Keratinocyte (primary cell): ENCODE measurements around the gene CUX1. TPM values are rescaled to one million over a fixed set of nuclear protein-coding genes. Genes with fewer than 3 reads are reported as not detected.

Experiments
- DNase-seq: peaks from one replicate; pipeline ENCODE4 v3.0.0-alpha.2; 2011; ENCODE audit warnings: low read depth, missing footprints, low spot score
- FAIRE-seq: peaks from 2 replicates; lab custom pipeline; 2011; peaks lifted over from hg19 to GRCh38; lab: Jason Lieb, UNC
- H2AFZ ChIP-seq: 2 replicates; pipeline ENCODE4 v1.6.0; 2012; ENCODE audit warnings: low read length, control low read depth, inconsistent platforms; ENCODE audit not compliant: control insufficient read depth
- H3K27ac ChIP-seq: 2 replicates; pipeline ENCODE4 v1.5.1; 2011; ENCODE audit warnings: low read length; ENCODE audit not compliant: control insufficient read depth, insufficient read depth
- H3K27me3 ChIP-seq: 3 replicates; pipeline ENCODE4 v1.6.0; 2011; ENCODE audit warnings: low read length; ENCODE audit not compliant: control insufficient read depth, insufficient read depth; ENCODE audit errors: extremely low read depth
- H3K36me3 ChIP-seq, 2 experiments: 2 replicates in 1 of 2; 3 replicates in 1 of 2; pipeline ENCODE4 v1.5.1; 2011; ENCODE audit warnings: low read length in 2 of 2, mild to moderate bottlenecking in 1 of 2; ENCODE audit not compliant: control insufficient read depth in 2 of 2, insufficient read depth in 2 of 2; ENCODE audit errors: extremely low read depth in 1 of 2
- H3K4me1 ChIP-seq: 3 replicates; pipeline ENCODE4 v1.5.1; 2011; ENCODE audit warnings: low read length; ENCODE audit not compliant: control insufficient read depth, insufficient read depth; ENCODE audit errors: extremely low read depth
- H3K4me2 ChIP-seq: 3 replicates; pipeline ENCODE4 v1.6.0; 2011; ENCODE audit warnings: low read depth, low read length; ENCODE audit not compliant: control insufficient read depth, insufficient read depth; ENCODE audit errors: extremely low read depth
- H3K4me3 ChIP-seq, 3 experiments: fragments of 200-600 bp in 1 of 3; sonication (generic) in 1 of 3; 2 replicates in 2 of 3; 3 replicates in 1 of 3; pipeline ENCODE4 v1.5.1; 2011 to 2016; ENCODE audit warnings: low read length in 3 of 3, mild to moderate bottlenecking in 3 of 3, control low read depth in 2 of 3, inconsistent platforms in 1 of 3, low read depth in 1 of 3, mixed read lengths in 1 of 3, mixed run types in 1 of 3, moderate library complexity in 1 of 3; ENCODE audit not compliant: control insufficient read depth in 2 of 3, insufficient read depth in 2 of 3; ENCODE audit errors: extremely low read depth in 1 of 3
- H3K79me2 ChIP-seq: 2 replicates; pipeline ENCODE4 v1.6.0; 2012; ENCODE audit warnings: low read length; ENCODE audit not compliant: control insufficient read depth, insufficient read depth
- H3K9ac ChIP-seq: 3 replicates; pipeline ENCODE4 v1.6.0; 2011; ENCODE audit warnings: low read length; ENCODE audit not compliant: control insufficient read depth, insufficient read depth; ENCODE audit errors: extremely low read depth
- H3K9me1 ChIP-seq: 3 replicates; pipeline ENCODE4 v1.6.0; 2011; ENCODE audit warnings: low read length; ENCODE audit not compliant: control insufficient read depth, insufficient read depth; ENCODE audit errors: extremely low read depth
- H3K9me3 ChIP-seq: 2 replicates; pipeline ENCODE4 v1.5.1; 2012; ENCODE audit warnings: low read depth, low read length; ENCODE audit not compliant: control insufficient read depth
- H4K20me1 ChIP-seq: 3 replicates; pipeline ENCODE4 v1.6.0; 2011; ENCODE audit warnings: low read length; ENCODE audit not compliant: control insufficient read depth, insufficient read depth; ENCODE audit errors: extremely low read depth
- EZH2 ChIP-seq: IDR thresholded peaks from one replicate; pipeline ENCODE4 v1.6.1; 2012; ENCODE audit warnings: inconsistent platforms, mild to moderate bottlenecking, low read length, moderate library complexity
- dilution Hi-C: fragments of 300-500 bp; cut with MboI; formaldehyde crosslinking; loops from one replicate; pipeline ENCODE4 v1.7.0; 2020; ENCODE audit warnings: low sequenced_read_pairs; ENCODE audit not compliant: extremely low pct_ligation_motif_present
- polyA plus RNA-seq, 5 experiments: library from polyadenylated mRNA; depleted of rRNA in 3 of 5; stranded (reverse) in 3 of 5; stranded (forward) in 1 of 5; unstranded in 1 of 5; fragments of >200 nt; gene quantifications; 1 replicate in 1 of 5; 2 replicates in 3 of 5; 3 replicates in 1 of 5; pipeline versions ENCODE4 v1.2.1 to v1.2.3, GENCODE V29; 2011 to 2012; ENCODE audit warnings: missing spikeins in 2 of 5, low read depth in 1 of 5, low replicate concordance in 1 of 5
- TF ChIP-seq, protein P1 (sequence below), 3 experiments: IDR thresholded peaks in 1 of 3; conservative IDR thresholded peaks in 1 of 3; optimal IDR thresholded peaks in 1 of 3; 2 replicates in 2 of 3; 3 replicates in 1 of 3; pipeline versions ENCODE3 to v1.5.1; 2011; ENCODE audit warnings: low read length in 3 of 3, mild to moderate bottlenecking in 3 of 3, moderate library complexity in 2 of 3, control low read depth in 1 of 3, inconsistent platforms in 1 of 3; ENCODE audit not compliant: insufficient read depth in 2 of 3; ENCODE audit errors: extremely low read depth in 1 of 3

The CUX1 gene
- polyA plus RNA-seq, 1 donor (not counting 4 experiments of a cell fraction or from before 2014, with no cell fraction given) = 18.3 TPM

DNA sequence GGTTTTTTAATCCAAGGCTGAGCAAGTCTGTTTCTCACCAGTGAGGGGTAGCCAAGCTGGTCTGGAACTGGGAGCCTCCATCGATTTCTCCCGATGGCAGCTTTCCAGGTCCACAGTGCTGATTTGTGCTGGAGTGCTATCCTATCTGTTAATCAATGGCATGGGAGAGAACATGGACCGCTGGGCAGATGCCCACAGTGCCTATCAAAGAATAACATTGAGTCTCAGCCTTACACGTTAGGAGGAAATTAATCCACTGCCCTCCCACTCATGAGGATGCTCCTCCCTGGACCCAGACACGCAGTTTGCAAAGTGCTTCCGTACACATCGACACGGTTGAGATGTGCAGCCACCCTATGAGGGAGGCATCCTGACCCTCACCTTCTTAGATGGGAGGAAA, 36.0 kb upstream of the CUX1 start:
- H3K9ac ChIP-seq = no peak overlapping the region
- H3K9me1 ChIP-seq = no peaks in the 10 kb centered on the region
- peaks cover 8% of the 10 kb centered on the region for H3K27me3 ChIP-seq
- H3K9me3 ChIP-seq = no peaks in the 10 kb centered on the region
- no peaks in the 10 kb centered on the region for H3K4me1 ChIP-seq
- DNase-seq (no peak), FAIRE-seq (no peak)
- no peaks in the 10 kb centered on the region for H3K36me3 ChIP-seq
- H3K4me3 ChIP-seq = no peak overlapping the region
- dilution Hi-C loops = no loop called here
- H3K79me2 ChIP-seq = no peaks in the 10 kb centered on the region
- H3K27ac ChIP-seq = no peak overlapping the region
- H3K4me2 ChIP-seq = no peak overlapping the region
- no peak overlapping the region for H2AFZ ChIP-seq
- H4K20me1 ChIP-seq = no peaks in the 10 kb centered on the region
- TF ChIP-seq, protein P1, sequence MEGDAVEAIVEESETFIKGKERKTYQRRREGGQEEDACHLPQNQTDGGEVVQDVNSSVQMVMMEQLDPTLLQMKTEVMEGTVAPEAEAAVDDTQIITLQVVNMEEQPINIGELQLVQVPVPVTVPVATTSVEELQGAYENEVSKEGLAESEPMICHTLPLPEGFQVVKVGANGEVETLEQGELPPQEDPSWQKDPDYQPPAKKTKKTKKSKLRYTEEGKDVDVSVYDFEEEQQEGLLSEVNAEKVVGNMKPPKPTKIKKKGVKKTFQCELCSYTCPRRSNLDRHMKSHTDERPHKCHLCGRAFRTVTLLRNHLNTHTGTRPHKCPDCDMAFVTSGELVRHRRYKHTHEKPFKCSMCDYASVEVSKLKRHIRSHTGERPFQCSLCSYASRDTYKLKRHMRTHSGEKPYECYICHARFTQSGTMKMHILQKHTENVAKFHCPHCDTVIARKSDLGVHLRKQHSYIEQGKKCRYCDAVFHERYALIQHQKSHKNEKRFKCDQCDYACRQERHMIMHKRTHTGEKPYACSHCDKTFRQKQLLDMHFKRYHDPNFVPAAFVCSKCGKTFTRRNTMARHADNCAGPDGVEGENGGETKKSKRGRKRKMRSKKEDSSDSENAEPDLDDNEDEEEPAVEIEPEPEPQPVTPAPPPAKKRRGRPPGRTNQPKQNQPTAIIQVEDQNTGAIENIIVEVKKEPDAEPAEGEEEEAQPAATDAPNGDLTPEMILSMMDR (optimal IDR thresholded peaks at IDR 0.05 in 1 of 3, IDR thresholded peaks at IDR 0.05 in 1 of 3, conservative IDR thresholded peaks at IDR 0.05 in 1 of 3; ENCODE audit: extremely low read depth in 1 of 3, insufficient read depth in 2 of 3, low read length in 3 of 3) = no peak
- no peak for TF ChIP-seq EZH2

DNA sequence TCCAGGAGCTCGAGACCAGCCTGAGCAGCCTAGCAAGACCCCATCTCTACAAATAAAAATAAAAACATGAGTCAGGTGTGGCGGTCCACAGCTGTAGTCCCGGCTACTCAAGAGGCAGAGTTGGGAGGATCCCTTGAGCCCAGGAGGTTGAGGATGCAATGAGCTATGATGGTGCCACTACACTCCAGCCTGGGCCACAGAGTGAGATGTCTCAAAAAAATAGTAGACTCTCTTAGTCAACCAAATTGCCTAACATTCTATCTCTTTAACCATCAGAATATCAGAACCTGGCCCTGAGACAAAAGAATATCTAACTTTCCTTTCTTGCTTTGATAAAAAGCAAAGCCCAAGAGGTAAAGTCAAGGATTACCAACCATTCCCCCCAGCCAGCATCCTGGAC, 35.0 kb upstream of the CUX1 start:
- no peak overlapping the region for H3K27ac ChIP-seq
- H3K9me1 ChIP-seq = no peaks in the 10 kb centered on the region
- peaks cover 5% of the 10 kb centered on the region for H3K27me3 ChIP-seq
- TF ChIP-seq, protein P1 (optimal IDR thresholded peaks at IDR 0.05 in 1 of 3, IDR thresholded peaks at IDR 0.05 in 1 of 3, conservative IDR thresholded peaks at IDR 0.05 in 1 of 3; ENCODE audit: extremely low read depth in 1 of 3, insufficient read depth in 2 of 3, low read length in 3 of 3) = no peak
- TF ChIP-seq EZH2 = no peak
- no peaks in the 10 kb centered on the region for H3K36me3 ChIP-seq
- H3K9ac ChIP-seq = no peak overlapping the region
- H2AFZ ChIP-seq = no peak overlapping the region
- H3K4me2 ChIP-seq = no peak overlapping the region
- no peak overlapping the region for H3K4me3 ChIP-seq
- H4K20me1 ChIP-seq = no peaks in the 10 kb centered on the region
- DNase-seq (no peak), FAIRE-seq (no peak)
- no peaks in the 10 kb centered on the region for H3K9me3 ChIP-seq
- H3K79me2 ChIP-seq = no peaks in the 10 kb centered on the region
- H3K4me1 ChIP-seq = no peaks in the 10 kb centered on the region
- dilution Hi-C loops = no loop called here
